ENCODE data around the gene ZFAND3.

DNA sequence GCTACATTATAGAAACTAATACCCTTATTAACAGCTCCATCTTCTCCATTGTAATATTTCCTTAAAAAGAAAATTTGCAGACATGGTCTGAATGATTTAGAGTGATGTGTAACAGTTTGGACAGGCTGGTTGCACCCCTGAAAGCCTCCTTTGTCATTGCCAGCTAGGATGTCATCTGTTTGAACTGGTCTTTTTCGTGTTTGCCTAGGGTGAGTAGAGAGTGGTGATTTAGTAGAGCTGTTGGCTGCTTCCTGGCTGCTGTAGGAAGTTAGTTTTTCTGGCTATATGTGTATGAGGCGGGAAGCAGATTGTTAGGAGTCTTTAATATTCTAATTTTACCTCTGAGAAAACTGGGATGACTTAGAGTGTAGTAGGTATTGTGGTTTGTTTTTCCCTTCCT lies 101.1 kb downstream of the ZFAND3 start:
- TF ChIP-seq POLR2A (IDR thresholded peaks at IDR 0.05; ENCODE audit: low read depth, low read length) = no peak
- TF ChIP-seq POLR2AphosphoS5 (IDR thresholded peaks at IDR 0.05; ENCODE audit: low read depth, low read length) = no peak
- no peak for TF ChIP-seq TAF1 (IDR thresholded peaks at IDR 0.05; ENCODE audit: borderline replicate concordance, low read depth, low read length)
